ENCODE results near the gene OSR1.
A peak's percentile ranks its signal among the peaks of the same experiment; 100 is the strongest.
"Not testable (repeated sequence)": the region's sequence is repeated elsewhere in the genome, so short reads cannot be mapped to it uniquely, and the experiment has no call there.

The OSR1 gene

GRCh38 chr2:19330436-19330835 is 28.0 kb downstream of the OSR1 start:
- DNase-seq: no peak

GRCh38 chr2:19329445-19329844 is 29.0 kb downstream of the OSR1 start:
- DNase-seq: no peak

- DNase-seq: no peak
Measured at GRCh38 chr2:19327496-19327895, 30.9 kb downstream of the OSR1 start.

GRCh38 chr2:19321946-19322345 is 36.5 kb downstream of the OSR1 start:
- DNase-seq: no peak

GRCh38 chr2:19320813-19321212 is 37.6 kb downstream of the OSR1 start:
- no peak for DNase-seq

GRCh38 chr2:19319698-19320097 is 38.7 kb downstream of the OSR1 start:
- DNase-seq: no peak

- no peak for DNase-seq
Measured at GRCh38 chr2:19319064-19319463, 39.4 kb downstream of the OSR1 start.

GRCh38 chr2:19313553-19313952 is 44.9 kb downstream of the OSR1 start:
- no peak for DNase-seq

GRCh38 chr2:19312949-19313348 is 45.5 kb downstream of the OSR1 start:
- no peak for DNase-seq

- DNase-seq: not testable (repeated sequence)
Measured at GRCh38 chr2:19306065-19306464, 52.4 kb downstream of the OSR1 start.

GRCh38 chr2:19305400-19306055 is 52.9 kb downstream of the OSR1 start:
- peak in 2 of 3 experiments; percentile 45 to 68 for DNase-seq

- no peak for DNase-seq
Measured at GRCh38 chr2:19301706-19302105, 56.7 kb downstream of the OSR1 start.

Measured in NCI-H1417 (cell line).